HCT116 (cell line): ENCODE measurements around the gene CCR2.

ENCODE experiments used
- CTCF ChIP-seq, 3 experiments: fragments of 200-600 bp in 1 of 3; sonication (generic) in 1 of 3; IDR thresholded peaks in 2 of 3; conservative IDR thresholded peaks in 1 of 3; 2 replicates each; pipeline ENCODE4 v1.5.1; 2012 to 2017; ENCODE audit warnings: low read depth in 2 of 3, low read length in 2 of 3, antibody characterized with exemption in 1 of 3, borderline replicate concordance in 1 of 3, control low read depth in 1 of 3, mild to moderate bottlenecking in 1 of 3, mixed read lengths in 1 of 3, mixed run types in 1 of 3, moderate library complexity in 1 of 3; ENCODE audit not compliant: insufficient read depth in 1 of 3
- POLR2AphosphoS5 ChIP-seq: IDR thresholded peaks from 2 replicates; pipeline ENCODE4 v1.6.1; 2011; ENCODE audit warnings: mild to moderate bottlenecking, low read depth, low read length, moderate library complexity
- TF ChIP-seq, protein P1 (sequence below): IDR thresholded peaks from 2 replicates; pipeline ENCODE4 v1.6.1; 2012

DNA sequence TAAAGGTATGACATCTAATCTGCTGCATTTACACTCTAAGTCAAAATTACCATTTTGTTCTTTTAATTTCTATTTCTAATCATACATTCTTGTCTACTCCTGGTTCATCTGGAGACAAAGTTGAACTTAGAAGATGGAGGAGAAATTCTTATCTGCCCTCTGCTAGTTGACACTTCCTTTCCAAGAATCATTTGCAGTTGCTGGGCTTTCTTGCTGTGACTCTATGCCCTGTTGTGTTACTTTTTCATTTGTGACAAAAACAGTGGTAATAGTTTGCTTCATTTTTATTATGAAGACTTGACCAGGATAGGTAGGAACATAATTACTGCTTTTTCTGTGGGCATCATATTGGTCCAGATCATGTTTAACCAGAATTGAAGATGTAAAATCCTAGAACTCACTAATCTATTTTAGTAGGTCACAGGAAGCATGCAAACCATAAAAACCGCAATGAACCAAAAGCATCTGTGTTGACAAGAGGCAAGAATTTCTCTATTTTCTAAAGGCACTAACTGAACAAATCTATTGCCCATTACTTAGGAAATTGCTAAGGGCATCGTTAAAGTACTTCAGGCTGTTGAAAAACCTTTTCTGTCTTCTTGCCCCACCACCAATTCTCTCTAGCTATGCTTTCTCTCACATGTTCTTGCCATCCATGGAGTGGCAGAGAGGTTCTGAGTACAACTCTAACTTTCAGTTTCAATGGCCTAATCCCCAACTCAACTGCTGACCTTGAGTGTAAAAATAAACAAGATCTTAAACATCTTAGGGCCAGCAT lies 4.2 kb upstream of the CCR2 start:
- TF ChIP-seq, protein P1, sequence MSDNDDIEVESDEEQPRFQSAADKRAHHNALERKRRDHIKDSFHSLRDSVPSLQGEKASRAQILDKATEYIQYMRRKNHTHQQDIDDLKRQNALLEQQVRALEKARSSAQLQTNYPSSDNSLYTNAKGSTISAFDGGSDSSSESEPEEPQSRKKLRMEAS = no peak
- TF ChIP-seq CTCF (IDR thresholded peaks at IDR 0.05 in 2 of 3, conservative IDR thresholded peaks at IDR 0.05 in 1 of 3; ENCODE audit: borderline replicate concordance in 1 of 3, insufficient read depth in 1 of 3, low read depth in 2 of 3, low read length in 2 of 3) (no peak), POLR2AphosphoS5 (no peak)
